HG03575 (cell line): ENCODE measurements around the gene LCE2B.

ENCODE experiments used
- ATAC-seq: cut with Tn5 transposase; IDR thresholded peaks from one replicate; pipeline ENCODE4 v1.9.1; 2021; ENCODE audit not compliant: unreplicated experiment, insufficient number of reproducible peaks, low FRiP score; ENCODE audit errors: extremely low read depth

LCE2B gene

GRCh38 chr1:152718238-152718637, 32.3 kb downstream of the LCE2B start:
- ATAC-seq = no peak

DNA sequence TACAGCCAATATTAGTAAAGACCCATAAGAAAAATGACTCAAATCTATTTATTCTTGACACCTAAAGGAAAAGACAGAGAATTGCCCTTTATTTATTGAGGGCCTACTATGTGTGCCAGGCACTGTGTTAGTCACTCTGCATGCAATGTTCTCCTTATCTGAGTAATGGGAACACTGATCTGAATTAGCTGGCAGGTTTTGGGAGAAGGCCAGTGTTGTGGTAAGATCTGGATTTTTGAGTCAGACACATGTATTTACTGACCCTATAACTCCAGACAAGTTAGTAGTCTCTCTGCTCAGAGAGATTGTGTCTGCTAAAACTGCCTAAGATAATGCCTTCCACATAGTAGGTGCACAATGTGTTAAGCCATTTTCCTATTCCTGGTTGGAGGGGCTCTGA, 39.3 kb downstream of the LCE2B start:
- ATAC-seq = no peak

GRCh38 chr1:152728986-152729385, 43.1 kb downstream of the LCE2B start:
- ATAC-seq = no peak

DNA sequence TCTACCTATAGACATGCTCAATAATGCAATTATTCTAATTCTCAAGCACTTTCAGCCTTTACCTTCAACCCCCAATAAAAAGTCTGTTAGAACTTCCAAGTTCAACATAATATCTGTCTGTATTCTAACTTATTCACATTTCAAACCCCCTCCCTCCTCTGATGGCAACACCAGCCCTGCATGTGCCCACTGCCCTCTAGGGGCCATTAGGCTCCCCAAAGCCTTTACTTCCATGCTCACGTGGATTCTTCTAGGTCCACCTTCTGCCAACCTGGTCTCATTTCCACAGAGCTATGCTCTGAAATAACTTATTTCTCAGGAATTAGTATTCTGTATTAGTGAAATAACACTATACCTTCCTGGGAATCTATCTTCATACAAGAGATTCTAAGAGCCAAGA, 49.7 kb downstream of the LCE2B start:
- no peak for ATAC-seq
